Measurements from ENCODE around the gene RPN1. TPM values are rescaled to one million over a fixed set of nuclear protein-coding genes. Genes with fewer than 3 reads are reported as not detected.

RPN1 gene
- total and polyA plus RNA-seq, 2 of the 13 experiments (the other 11 are each of a cell fraction or from before 2014, with no cell fraction given) = 290 to 342 TPM

DNA sequence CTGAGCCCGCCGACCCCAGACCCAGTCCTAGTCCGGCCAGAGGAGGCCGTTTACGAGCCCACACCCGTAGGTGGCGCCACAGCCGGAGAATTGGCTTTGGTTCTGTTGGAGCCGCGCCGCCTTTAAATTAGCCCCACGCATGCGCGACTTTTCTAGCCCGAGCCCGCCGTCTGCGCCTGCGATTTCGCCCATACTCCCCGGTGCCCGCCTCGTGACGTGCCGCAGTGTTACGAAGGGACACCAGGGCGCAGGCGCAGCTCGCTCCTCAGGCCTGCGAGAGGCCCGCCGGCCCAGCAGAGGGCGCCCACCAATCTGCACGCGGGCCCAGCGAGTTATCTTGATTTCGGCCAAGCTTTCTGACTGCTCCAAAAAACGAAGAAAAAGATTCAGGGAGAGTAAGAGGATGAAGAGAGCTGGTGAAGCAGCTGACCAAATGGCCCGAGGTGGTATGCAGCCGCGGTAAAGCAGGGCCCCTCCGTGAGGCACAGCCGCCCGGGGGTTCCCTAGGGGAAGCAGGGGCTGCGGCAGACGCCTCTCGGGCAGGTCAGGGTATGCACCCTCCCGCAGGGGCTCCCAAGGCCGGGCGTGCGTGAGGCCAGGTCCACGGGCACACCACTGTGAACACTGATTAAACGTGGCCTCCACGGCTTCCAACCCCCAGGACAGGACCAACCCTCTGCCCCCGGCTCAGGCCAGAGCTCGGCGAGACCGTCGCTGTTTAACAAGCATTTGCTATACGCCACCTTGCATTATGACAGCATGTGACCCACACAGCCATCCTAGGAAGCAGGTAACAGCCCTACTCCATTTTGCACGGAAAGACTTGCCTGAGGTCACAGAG, 32.8 kb downstream of the RPN1 start (continued):
- TF ChIP-seq MATR3 (CRISPR knock-in tag; IDR thresholded peaks at IDR 0.05) (no peak), TP53 (CRISPR knock-in tag; conservative IDR thresholded peaks at IDR 0.05) (no peak), CC2D1A (CRISPR knock-in tag; IDR thresholded peaks at IDR 0.05) (no peak), ZNF18 (CRISPR knock-in tag; IDR thresholded peaks at IDR 0.05; ENCODE audit: insufficient replicate concordance) (peak; percentile 69), SRSF9 (IDR thresholded peaks at IDR 0.05; ENCODE audit: borderline replicate concordance, insufficient read depth, low read depth, low read length, poor library complexity, severe bottlenecking) (no peak), TAF15 (IDR thresholded peaks at IDR 0.05; ENCODE audit: low read depth, low read length, poor library complexity, severe bottlenecking) (peak; percentile 58), ZNF691 (CRISPR knock-in tag; IDR thresholded peaks at IDR 0.05; ENCODE audit: borderline replicate concordance, low read depth) (peak; percentile 58; the same call in 1 of the 2 replicates), MEF2D (CRISPR knock-in tag; IDR thresholded peaks at IDR 0.05) (no peak), ZNF280D (CRISPR knock-in tag; IDR thresholded peaks at IDR 0.05) (0 out of 2 replicates have a peak, but pooled peaks have one; percentile 7), NR2C2 (CRISPR knock-in tag; IDR thresholded peaks at IDR 0.05; ENCODE audit: borderline replicate concordance) (peak; percentile 44), PHB2 (IDR thresholded peaks at IDR 0.05; ENCODE audit: partially characterized antibody) (no peak)
- TF ChIP-seq, protein P1, sequence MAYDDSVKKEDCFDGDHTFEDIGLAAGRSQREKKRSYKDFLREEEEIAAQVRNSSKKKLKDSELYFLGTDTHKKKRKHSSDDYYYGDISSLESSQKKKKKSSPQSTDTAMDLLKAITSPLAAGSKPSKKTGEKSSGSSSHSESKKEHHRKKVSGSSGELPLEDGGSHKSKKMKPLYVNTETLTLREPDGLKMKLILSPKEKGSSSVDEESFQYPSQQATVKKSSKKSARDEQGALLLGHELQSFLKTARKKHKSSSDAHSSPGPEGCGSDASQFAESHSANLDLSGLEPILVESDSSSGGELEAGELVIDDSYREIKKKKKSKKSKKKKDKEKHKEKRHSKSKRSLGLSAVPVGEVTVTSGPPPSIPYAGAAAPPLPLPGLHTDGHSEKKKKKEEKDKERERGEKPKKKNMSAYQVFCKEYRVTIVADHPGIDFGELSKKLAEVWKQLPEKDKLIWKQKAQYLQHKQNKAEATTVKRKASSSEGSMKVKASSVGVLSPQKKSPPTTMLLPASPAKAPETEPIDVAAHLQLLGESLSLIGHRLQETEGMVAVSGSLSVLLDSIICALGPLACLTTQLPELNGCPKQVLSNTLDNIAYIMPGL (CRISPR knock-in tag; IDR thresholded peaks at IDR 0.05; ENCODE audit: borderline replicate concordance in 1 of 2, low read depth in 1 of 2) = peak; percentile 80 to 97
- TF ChIP-seq, protein P2, sequence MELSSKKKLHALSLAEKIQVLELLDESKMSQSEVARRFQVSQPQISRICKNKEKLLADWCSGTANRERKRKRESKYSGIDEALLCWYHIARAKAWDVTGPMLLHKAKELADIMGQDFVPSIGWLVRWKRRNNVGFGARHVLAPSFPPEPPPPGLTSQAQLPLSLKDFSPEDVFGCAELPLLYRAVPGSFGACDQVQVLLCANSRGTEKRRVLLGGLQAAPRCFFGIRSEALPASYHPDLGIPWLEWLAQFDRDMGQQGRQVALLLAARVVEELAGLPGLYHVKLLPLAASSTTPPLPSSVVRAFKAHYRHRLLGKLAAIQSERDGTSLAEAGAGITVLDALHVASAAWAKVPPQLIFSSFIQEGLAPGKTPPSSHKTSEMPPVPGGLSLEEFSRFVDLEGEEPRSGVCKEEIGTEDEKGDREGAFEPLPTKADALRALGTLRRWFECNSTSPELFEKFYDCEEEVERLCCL (CRISPR knock-in tag; IDR thresholded peaks at IDR 0.05; ENCODE audit: borderline replicate concordance) = no peak
- TF ChIP-seq, protein P3, sequence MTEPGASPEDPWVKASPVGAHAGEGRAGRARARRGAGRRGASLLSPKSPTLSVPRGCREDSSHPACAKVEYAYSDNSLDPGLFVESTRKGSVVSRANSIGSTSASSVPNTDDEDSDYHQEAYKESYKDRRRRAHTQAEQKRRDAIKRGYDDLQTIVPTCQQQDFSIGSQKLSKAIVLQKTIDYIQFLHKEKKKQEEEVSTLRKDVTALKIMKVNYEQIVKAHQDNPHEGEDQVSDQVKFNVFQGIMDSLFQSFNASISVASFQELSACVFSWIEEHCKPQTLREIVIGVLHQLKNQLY (CRISPR knock-in tag; IDR thresholded peaks at IDR 0.05) = 0 out of 2 replicates have a peak, but pooled peaks have one; percentile 16
- TF ChIP-seq, protein P4, sequence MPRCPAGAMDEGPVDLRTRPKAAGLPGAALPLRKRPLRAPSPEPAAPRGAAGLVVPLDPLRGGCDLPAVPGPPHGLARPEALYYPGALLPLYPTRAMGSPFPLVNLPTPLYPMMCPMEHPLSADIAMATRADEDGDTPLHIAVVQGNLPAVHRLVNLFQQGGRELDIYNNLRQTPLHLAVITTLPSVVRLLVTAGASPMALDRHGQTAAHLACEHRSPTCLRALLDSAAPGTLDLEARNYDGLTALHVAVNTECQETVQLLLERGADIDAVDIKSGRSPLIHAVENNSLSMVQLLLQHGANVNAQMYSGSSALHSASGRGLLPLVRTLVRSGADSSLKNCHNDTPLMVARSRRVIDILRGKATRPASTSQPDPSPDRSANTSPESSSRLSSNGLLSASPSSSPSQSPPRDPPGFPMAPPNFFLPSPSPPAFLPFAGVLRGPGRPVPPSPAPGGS (CRISPR knock-in tag; IDR thresholded peaks at IDR 0.05) = no peak; the same call in 1 of the 2 replicates

Data from HepG2 (cell line).